Glomerular endothelial cell (primary cell): Measurements from ENCODE around the gene TUBB4B. TPM values are rescaled to one million over a fixed set of nuclear protein-coding genes. Genes with fewer than 3 reads are reported as not detected.

Source experiments
- DNase-seq: peaks from one replicate; pipeline ENCODE4 v3.0.0-alpha.2; 2011; ENCODE audit warnings: low read depth, low spot score; ENCODE audit errors: extremely low read depth
- total RNA-seq: library from RNA; depleted of rRNA; stranded (reverse); fragments of >200 nt; gene quantifications from 2 replicates; pipeline ENCODE4 v1.2.3, GENCODE V29; 2015

Gene TUBB4B
- total RNA-seq: 400 and 427 TPM in 2 replicates

- DNase-seq: peak; percentile 97
Measured at GRCh38 chr9:137240841-137241489, at the start of gene TUBB4B. TSS of gene TUBB4B (plus strand) at chr9:137241287. CDS start at chr9:137241361, 74 bp downstream.

DNA sequence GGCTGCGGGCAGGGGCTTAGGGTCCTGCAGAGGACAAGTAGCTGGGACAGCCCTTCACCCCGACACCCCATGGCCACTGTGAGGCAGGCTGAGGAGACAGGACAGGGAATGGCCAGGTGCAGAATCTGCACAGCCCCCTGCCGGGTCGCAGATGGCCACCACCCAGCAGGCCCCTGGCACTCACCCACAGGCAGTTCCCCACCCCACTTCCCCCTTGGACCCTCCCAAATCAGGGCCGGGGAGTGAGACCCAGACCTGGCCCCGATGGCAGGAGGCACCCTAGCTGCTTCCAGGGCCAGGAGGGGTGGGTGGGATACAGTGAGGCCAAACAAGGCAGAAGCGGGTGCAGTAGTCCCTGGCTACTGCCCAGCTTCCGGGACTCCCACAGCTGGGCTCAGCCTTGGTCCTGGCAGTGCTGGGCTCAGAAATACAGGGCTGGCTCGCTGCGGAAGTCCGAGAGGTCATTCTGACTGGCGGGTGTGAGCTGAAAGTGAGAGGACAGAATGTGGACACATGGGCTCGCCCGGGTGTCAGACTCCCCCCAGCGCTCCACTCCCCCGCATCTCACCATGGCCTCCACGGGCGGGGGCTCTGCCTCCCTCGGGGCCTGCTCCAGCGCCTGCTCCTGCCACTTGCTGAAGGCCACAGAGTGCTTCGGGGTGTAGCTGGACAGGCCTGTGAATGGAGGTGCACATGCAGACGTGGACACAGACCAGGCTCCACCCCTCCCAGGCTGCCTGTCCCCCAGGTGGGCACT is 49.2 kb upstream of the TUBB4B start:
- DNase-seq: no peak

- no peak for DNase-seq
Measured at GRCh38 chr9:137192448-137192780, 48.7 kb upstream of the TUBB4B start.

GRCh38 chr9:137192859-137193258 is 48.2 kb upstream of the TUBB4B start:
- no peak for DNase-seq

DNA sequence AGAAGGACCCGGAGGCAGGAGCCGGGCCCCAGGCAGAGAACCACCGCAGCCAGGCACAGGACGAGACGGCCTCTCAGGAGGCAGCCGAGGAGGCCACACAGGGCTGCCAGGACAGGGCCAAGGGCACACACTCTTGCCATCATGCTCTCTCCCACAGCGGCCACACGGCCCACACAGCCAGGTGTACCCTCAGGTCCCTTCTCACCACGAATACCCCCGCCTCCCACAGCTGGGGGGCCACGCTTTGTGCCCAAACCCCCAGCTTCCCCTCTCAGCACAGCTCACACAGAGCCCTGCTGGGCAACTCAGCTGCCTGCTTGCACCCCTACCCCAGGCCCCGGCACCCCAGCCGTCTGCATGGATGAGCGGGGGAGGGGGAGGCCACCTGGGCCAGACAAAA is 47.3 kb upstream of the TUBB4B start:
- DNase-seq: no peak

DNA sequence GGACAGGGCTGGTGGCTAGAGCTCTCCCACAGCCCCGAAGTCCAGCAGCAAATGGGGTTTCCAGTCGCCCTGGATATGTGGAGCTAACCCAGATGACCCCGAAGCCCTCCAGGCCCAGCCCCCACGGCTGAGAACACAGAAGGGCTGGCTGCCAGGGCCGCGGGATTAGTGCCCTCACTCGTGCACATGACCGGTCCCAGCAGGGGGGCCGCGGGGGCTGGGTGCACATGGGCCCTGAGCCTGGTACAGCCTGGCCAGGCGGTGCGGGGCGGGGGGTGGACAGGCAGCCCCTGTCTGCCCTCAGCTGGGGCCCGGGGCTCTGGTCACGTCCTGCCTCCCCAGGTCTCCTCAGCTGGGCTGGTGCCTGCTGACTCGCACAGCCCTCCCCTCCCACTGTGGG is 46.7 kb upstream of the TUBB4B start:
- no peak for DNase-seq

- no peak for DNase-seq
Measured at GRCh38 chr9:137194909-137195308, 46.2 kb upstream of the TUBB4B start.

GRCh38 chr9:137195525-137196220 is 45.4 kb upstream of the TUBB4B start:
- DNase-seq: no peak

DNA sequence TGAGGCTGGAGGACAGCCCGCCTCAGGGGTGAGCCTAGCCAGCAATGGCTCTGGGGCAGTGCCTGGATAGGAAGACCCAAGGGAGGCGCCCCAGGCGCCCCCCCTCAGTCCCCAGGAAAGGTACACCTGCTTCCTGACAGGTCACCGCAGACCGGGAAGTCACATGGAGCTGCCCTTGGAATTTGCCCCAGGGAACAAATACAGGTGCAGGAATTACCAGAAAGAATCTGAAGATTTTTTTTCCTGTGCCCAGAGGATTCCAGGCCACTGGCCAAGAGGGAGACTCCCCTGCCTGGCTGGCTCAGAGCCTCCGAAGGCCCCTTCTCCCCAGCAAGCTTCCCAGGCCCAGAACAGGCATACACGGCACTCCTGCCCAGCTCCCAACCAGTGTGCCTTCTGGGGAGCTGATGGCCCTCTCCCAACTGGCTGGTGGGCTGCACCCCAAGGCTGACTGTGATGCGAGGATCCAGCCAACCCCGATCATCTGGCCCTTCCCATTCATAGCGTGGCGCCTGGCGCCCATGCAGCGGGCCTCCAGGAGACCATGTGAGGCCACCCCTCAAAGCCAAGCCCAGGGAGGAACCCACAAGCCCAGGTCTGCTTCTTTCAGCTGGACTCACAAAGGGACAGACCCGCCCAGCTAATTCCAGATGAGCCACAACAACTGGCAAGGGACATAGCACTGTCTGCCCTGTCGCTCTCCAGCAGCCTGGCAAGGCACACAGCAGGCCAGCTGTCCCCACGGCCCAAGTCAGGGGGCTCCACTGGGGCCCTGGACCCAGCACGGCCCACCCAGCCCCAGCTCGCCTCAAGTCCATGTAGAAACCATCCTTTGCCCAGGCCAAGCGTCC is 42.8 kb upstream of the TUBB4B start:
- DNase-seq: no peak

GRCh38 chr9:137198902-137199283 is 42.2 kb upstream of the TUBB4B start:
- no peak for DNase-seq

GRCh38 chr9:137199411-137200121 is 41.5 kb upstream of the TUBB4B start:
- no peak for DNase-seq

DNA sequence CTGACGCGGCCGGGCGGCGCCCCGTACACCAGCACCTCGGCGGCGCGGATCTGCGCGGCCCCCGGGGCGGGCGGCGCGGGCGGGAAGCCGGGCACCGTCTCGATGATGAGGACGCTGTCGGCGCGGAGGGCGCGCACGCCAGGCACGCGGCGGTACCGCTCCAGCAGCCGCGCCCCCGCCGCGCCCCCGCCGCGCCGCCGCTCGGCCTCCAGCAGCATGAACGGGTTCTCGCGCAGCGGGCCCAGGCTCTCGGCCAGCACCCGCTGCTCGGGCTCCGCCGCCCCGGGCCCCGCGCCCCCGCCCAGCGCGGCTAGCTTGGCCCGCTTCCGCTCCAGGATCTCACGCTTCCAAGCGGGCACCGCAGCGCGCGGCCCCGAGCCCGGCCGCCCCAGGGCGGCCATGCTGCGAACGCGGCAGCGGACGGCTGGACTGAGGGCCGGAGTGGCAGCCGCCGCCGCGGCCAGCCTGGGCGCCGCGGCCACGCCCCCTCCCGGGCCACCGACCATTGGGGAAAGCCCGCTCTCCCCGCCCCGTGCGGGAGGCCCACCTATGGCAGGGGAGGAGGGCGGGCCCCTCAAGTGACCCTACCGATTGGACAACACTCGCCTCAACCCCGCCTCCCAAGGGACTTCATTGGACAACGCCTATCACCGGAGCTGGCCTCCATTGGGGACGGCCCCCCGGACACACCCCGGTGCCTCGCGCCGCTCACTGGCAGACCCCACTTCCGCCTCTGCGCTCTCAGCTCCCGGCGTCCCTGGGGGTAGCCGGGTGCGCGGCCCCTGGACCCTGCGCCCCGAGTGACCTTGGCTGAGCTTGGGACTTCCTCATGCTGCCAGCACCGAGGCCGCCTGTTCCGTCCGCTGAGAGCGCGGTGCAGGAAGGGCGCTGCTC is 40.5 kb upstream of the TUBB4B start, which contains the start of gene TPRN:
TSS of gene TPRN (minus strand) at position 431 of the 894 bp plus-strand sequence. CDS start at position 401, 30 bp downstream.
- DNase-seq: peak; percentile 76

DNA sequence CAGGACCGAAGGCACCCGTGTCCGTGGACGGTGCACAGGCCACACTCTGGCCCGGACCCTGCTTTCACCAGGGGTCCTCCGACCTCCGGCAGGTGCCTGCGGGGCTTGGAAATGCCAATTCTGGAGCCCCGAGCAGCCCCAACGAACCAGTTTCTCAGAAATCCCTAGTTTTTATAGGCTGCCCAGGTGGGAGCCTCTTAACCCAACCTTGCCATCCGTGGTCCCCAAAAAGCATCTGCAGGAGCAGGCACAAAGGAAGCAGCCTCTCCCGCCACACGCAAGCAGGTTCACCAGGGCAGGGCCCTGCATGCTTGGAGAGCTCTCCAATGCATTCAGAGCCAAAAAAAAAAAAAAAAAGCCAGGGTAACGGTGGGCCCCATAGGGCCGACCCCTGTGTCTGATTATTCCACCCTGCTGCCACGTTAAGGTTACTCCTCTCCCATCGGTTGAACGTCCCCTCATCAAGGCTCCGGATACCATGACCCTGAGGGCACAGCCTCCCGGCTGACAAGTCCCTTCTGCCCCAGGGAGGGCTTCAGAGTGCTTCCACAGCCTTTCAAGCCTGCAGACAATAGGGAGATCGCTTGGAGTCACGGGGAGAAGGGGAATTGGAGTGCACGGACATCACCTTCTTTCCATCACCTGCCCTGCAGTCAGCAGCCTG is 39.8 kb upstream of the TUBB4B start:
- no peak for DNase-seq

DNA sequence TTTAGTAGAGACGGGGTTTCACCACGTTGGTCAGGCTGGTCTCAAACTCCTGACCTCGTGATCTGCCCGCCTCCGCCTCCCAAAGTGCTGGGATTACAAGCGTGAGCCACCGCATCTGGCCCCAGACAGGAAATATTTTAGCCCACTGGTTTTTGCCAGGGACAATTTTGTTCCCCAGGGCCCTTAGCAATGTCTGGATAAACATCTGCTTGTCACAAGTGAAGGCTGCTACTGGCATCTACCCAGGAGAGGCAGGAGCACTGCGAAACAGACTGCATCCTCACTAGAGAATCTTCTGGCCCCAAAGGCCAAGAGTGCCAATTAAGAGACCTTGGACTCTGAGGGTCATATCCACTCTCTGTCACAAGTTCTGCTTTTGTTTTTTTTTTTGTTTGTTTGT is 38.1 kb upstream of the TUBB4B start:
- DNase-seq: no peak

GRCh38 chr9:137204731-137205125 is 36.4 kb upstream of the TUBB4B start:
- DNase-seq: no peak

DNA sequence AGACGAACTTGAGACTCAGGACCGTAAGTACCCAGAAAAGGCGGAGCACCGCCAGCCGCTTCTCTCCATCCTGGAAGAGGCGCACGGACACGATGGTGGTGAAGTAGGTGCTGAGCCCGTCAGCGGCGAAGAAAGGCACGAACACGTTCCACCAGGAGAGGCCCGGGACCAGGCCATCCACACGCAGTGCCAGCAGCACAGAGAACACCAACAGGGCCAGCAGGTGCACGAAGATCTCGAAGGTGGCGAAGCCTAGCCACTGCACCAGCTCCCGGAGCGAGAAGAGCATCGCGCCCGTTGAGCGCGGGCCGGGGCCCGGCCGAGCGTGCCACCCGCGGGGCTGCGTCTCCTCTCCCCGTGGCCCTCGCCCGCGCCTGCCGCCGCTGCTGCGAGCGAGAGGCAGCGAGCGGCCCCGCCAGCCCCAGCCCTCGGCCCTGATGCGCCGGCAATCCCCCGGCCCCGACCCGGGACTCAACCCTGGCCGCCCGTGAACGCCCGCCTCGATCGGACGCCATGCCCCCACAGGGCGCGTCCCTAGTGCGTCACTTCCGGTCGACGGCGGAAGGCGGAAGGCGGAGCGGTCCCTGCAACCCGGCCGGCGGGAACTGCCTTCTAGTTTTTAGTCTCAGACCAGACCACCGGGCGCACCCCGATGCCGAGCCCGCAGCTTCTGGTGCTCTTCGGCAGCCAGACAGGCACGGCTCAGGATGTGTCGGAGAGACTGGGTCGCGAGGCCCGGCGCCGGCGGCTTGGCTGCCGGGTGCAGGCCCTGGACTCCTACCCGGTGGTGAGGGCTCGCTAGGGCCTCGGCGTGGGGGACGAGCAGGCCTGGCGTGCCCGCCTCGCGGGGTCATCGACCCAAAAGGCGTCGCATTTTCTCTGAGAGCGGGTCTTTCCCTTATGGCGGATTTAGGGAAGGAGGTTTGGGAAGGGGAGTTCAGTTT is 35.7 kb upstream of the TUBB4B start, which contains the start of the genes NDOR1 and TMEM203:
TSS of gene NDOR1 (plus strand) at position 575 of the 944 bp plus-strand sequence. CDS start at position 653, 78 bp downstream.
TSS of gene TMEM203 (minus strand) at position 523 of the 944 bp plus-strand sequence. CDS start at position 289, 234 bp downstream.
- no peak for DNase-seq

DNA sequence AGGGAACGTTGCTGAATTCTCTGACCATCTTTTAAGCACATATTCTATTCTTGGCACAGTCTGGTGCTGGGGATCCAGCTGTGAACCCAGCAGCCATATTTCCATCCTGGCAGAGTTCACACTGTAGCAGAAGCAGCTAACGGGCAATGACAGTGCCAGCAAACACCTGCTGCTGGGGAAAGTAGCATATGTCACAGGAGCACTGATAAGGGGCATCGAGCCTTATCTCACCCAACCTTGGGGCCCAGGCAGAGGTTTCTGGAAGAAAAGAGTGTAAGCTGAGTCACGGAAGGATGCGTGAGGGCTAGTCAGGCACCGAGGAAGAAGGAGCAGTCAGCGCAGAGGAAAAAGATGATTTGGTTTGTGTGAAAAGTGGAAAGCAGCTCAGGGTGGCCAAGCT is 34.5 kb upstream of the TUBB4B start:
- DNase-seq: no peak
